Measurements from ENCODE around the gene FSTL4.

The FSTL4 gene

GRCh38 chr5:133580618-133581017 is 31.7 kb downstream of the FSTL4 start (continued):
- no peak for TF ChIP-seq PATZ1 (CRISPR knock-in tag; IDR thresholded peaks at IDR 0.05; ENCODE audit: borderline replicate concordance)
- no peak for TF ChIP-seq ZNF8 (CRISPR knock-in tag; IDR thresholded peaks at IDR 0.05)
- TF ChIP-seq PPARA (CRISPR knock-in tag; IDR thresholded peaks at IDR 0.05; ENCODE audit: borderline replicate concordance): no peak
- TF ChIP-seq ZNF565 (CRISPR knock-in tag; conservative IDR thresholded peaks at IDR 0.05; ENCODE audit: low read depth): no peak
- no peak for TF ChIP-seq ZC3H10 (CRISPR knock-in tag; IDR thresholded peaks at IDR 0.05)
- no peak for TF ChIP-seq CSDC2 (CRISPR knock-in tag; IDR thresholded peaks at IDR 0.05)
- no peak for TF ChIP-seq ARNTL (CRISPR knock-in tag; IDR thresholded peaks at IDR 0.05; ENCODE audit: borderline replicate concordance, low read depth)

GRCh38 chr5:133579766-133580165 is 32.6 kb downstream of the FSTL4 start:
- ATAC-seq: no peak
- TF ChIP-seq ARNTL (CRISPR knock-in tag; IDR thresholded peaks at IDR 0.05; ENCODE audit: borderline replicate concordance, low read depth): no peak
- TF ChIP-seq TSHZ2 (CRISPR knock-in tag; IDR thresholded peaks at IDR 0.05): no peak
- no peak for TF ChIP-seq ZC3H10 (CRISPR knock-in tag; IDR thresholded peaks at IDR 0.05)
- TF ChIP-seq ZNF565 (CRISPR knock-in tag; conservative IDR thresholded peaks at IDR 0.05; ENCODE audit: low read depth): no peak

GRCh38 chr5:133569347-133569746 is 43.0 kb downstream of the FSTL4 start:
- no peak for ATAC-seq
- no peak for TF ChIP-seq GLIS3 (CRISPR knock-in tag; IDR thresholded peaks at IDR 0.05)
- no peak for TF ChIP-seq ZNF70 (CRISPR knock-in tag; IDR thresholded peaks at IDR 0.05)
- no peak for TF ChIP-seq ESRRG (CRISPR knock-in tag; IDR thresholded peaks at IDR 0.05)
- no peak for TF ChIP-seq PATZ1 (CRISPR knock-in tag; IDR thresholded peaks at IDR 0.05; ENCODE audit: borderline replicate concordance)
- no peak for TF ChIP-seq CSRNP3 (CRISPR knock-in tag; IDR thresholded peaks at IDR 0.05)
- no peak for TF ChIP-seq ZFP3 (CRISPR knock-in tag; IDR thresholded peaks at IDR 0.05)
- no peak for TF ChIP-seq TOX (CRISPR knock-in tag; IDR thresholded peaks at IDR 0.05; ENCODE audit: borderline replicate concordance)
- TF ChIP-seq PPARA (CRISPR knock-in tag; IDR thresholded peaks at IDR 0.05; ENCODE audit: borderline replicate concordance): no peak
- no peak for TF ChIP-seq ISL1 (CRISPR knock-in tag; IDR thresholded peaks at IDR 0.05)
- TF ChIP-seq TSHZ2 (CRISPR knock-in tag; IDR thresholded peaks at IDR 0.05): no peak
- no peak for TF ChIP-seq ZFP30 (CRISPR knock-in tag; IDR thresholded peaks at IDR 0.05)
- no peak for TF ChIP-seq OSR1 (CRISPR knock-in tag; IDR thresholded peaks at IDR 0.05)
- TF ChIP-seq SNAI2 (CRISPR knock-in tag; IDR thresholded peaks at IDR 0.05): no peak
- TF ChIP-seq RARB (CRISPR knock-in tag; IDR thresholded peaks at IDR 0.05): no peak
- TF ChIP-seq ZNF8 (CRISPR knock-in tag; IDR thresholded peaks at IDR 0.05): no peak
- no peak for TF ChIP-seq BACH2 (CRISPR knock-in tag; IDR thresholded peaks at IDR 0.05; ENCODE audit: borderline replicate concordance)
- no peak for TF ChIP-seq ARNTL (CRISPR knock-in tag; IDR thresholded peaks at IDR 0.05; ENCODE audit: borderline replicate concordance, low read depth)
